ENCODE data around the gene RPL36AL. TPM values are rescaled to one million over a fixed set of nuclear protein-coding genes. Genes with fewer than 3 reads are reported as not detected.

Gene RPL36AL
- total RNA-seq, 4 donors from 2014 or later, result 60.6 to 388 (median 166) TPM

GRCh38 chr14:49598189-49598484 lies 22.3 kb downstream of the RPL36AL start:
- H3K9me3 ChIP-seq, result no peaks in the 10 kb centered on the region
- H3K36me3 ChIP-seq, result no peaks in the 10 kb centered on the region
- peak overlapping the region; percentile 72 to 85 for H3K4me3 ChIP-seq
- no peak for TF ChIP-seq CTCF (IDR thresholded peaks at IDR 0.05)
- no peak for TF ChIP-seq POLR2A (IDR thresholded peaks at IDR 0.05)
- peaks cover 0 to 4% of the 10 kb centered on the region in 2 donors for H3K4me1 ChIP-seq
- H3K27ac ChIP-seq, result peak overlapping the region; percentile 93 to 97
- peak in 1 of 2 donors; percentile 18 for DNase-seq
- H3K27me3 ChIP-seq, result no peaks in the 10 kb centered on the region
- intact Hi-C loops (cut with DNase I; ENCODE audit: low total_unique reads), result no loop called here

GRCh38 chr14:49594347-49595091 lies 25.9 kb downstream of the RPL36AL start:
- no peak overlapping the region for H3K27ac ChIP-seq
- H3K4me3 ChIP-seq, result no peak overlapping the region
- H3K36me3 ChIP-seq, result no peaks in the 10 kb centered on the region
- no peak for DNase-seq
- intact Hi-C loops (cut with DNase I; ENCODE audit: low total_unique reads), result no loop called here
- H3K27me3 ChIP-seq, result no peaks in the 10 kb centered on the region
- no peak for TF ChIP-seq POLR2A (IDR thresholded peaks at IDR 0.05)
- TF ChIP-seq CTCF (IDR thresholded peaks at IDR 0.05), result no peak
- no peaks in the 10 kb centered on the region for H3K9me3 ChIP-seq
- peaks cover 0 to 4% of the 10 kb centered on the region in 2 donors for H3K4me1 ChIP-seq

GRCh38 chr14:49593016-49593415 lies 27.4 kb downstream of the RPL36AL start:
- H3K27ac ChIP-seq, result no peak overlapping the region
- no peaks in the 10 kb centered on the region for H3K9me3 ChIP-seq
- H3K27me3 ChIP-seq, result no peaks in the 10 kb centered on the region

GRCh38 chr14:49589387-49589786 lies 31.0 kb downstream of the RPL36AL start:
- no peaks in the 10 kb centered on the region for H3K9me3 ChIP-seq
- no peak overlapping the region for H3K27ac ChIP-seq
- H3K4me3 ChIP-seq, result no peak overlapping the region
- no peaks in the 10 kb centered on the region for H3K27me3 ChIP-seq
- H3K4me1 ChIP-seq, result peaks cover 0 to 4% of the 10 kb centered on the region in 2 donors
- H3K36me3 ChIP-seq, result no peaks in the 10 kb centered on the region
- TF ChIP-seq POLR2A (IDR thresholded peaks at IDR 0.05), result no peak
- no peak for TF ChIP-seq CTCF (IDR thresholded peaks at IDR 0.05)
- no peak for DNase-seq
- intact Hi-C loops (cut with DNase I; ENCODE audit: low total_unique reads), result no loop called here

More at GRCh38 chr14:49593016-49593415, 27.4 kb downstream of the RPL36AL start:
- intact Hi-C loops (cut with DNase I; ENCODE audit: low total_unique reads), result no loop called here
- Histone ChIP-seq H3K4me3 (no peak overlapping the region), H3K36me3 (no peaks in the 10 kb centered on the region), H3K4me1 (peaks cover 0 to 4% of the 10 kb centered on the region in 2 donors)
- no peak for TF ChIP-seq CTCF (IDR thresholded peaks at IDR 0.05)
- no peak for TF ChIP-seq POLR2A (IDR thresholded peaks at IDR 0.05)
- no peak for DNase-seq

GRCh38 chr14:49586673-49587460 lies 33.6 kb downstream of the RPL36AL start:
- TF ChIP-seq CTCF (IDR thresholded peaks at IDR 0.05) (peak; percentile 64 to 84 (median 74)), POLR2A (IDR thresholded peaks at IDR 0.05) (no peak)
- Histone ChIP-seq H3K4me1 (peaks cover 0 to 4% of the 10 kb centered on the region in 2 donors), H3K9me3 (no peaks in the 10 kb centered on the region), H3K27ac (peak overlapping the region; percentile 89 to 91), H3K4me3 (peak overlapping the region; percentile 84 to 94), H3K27me3 (no peaks in the 10 kb centered on the region), H3K36me3 (no peaks in the 10 kb centered on the region)
- DNase-seq, result peak; percentile 33 to 34
- intact Hi-C loops (cut with DNase I; ENCODE audit: low total_unique reads), result no loop called here
